ENCODE data around the gene GPR107. TPM values are rescaled to one million over a fixed set of nuclear protein-coding genes. Genes with fewer than 3 reads are reported as not detected.
A peak's percentile ranks its signal among the peaks of the same experiment; 100 is the strongest.

GPR107 gene
- polyA plus RNA-seq, 3 donors = 6.0 to 22.6 (median 6.0) TPM

DNA sequence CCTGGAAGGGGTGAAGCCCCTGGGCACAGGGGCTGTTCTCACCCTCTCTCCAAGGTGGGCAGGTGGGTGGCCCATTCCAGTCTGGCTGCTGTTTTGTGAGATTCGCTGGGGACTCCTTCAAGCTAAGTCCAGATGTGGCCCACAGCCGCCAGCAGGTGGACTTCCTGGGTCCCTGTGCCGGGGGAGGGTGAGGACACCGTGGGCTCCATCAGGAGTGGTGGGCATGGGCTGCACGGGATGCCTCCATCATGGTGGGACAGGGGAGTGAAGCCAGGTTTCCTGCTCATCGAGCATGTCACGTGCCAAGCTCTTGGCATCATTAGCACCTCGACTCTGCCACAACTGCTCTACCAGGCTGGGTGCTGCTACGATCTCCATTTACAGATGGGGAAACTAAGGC is 120.3 kb downstream of the GPR107 start:
- Histone ChIP-seq H3K27ac (ENCODE audit: low read depth in 1 of 2, low read length in 2 of 2) (no peak overlapping the region), H3K4me3 (replicated peaks in 1 of 3; ENCODE audit: low read depth in 2 of 3, low read length in 3 of 3) (no peak overlapping the region), H2AFZ (ENCODE audit: insufficient read depth, low read depth, low read length, poor library complexity, severe bottlenecking) (no peak overlapping the region), H3K27me3 (ENCODE audit: control insufficient read depth in 2 of 2, insufficient read depth in 2 of 2, low read length in 2 of 2) (peaks cover 15 to 36% of the 10 kb centered on the region in 2 donors), H3K9me3 (replicated peaks in 1 of 2; ENCODE audit: control insufficient read depth in 1 of 2, insufficient read depth in 1 of 2, low read length in 2 of 2) (no peaks in the 10 kb centered on the region), H3K4me2 (replicated peaks; ENCODE audit: extremely low read depth, low read length, poor library complexity, severe bottlenecking) (no peak overlapping the region), H3K36me3 (replicated peaks in 1 of 2; ENCODE audit: control insufficient read depth in 1 of 2, insufficient read depth in 2 of 2, low read length in 2 of 2) (no peaks in the 10 kb centered on the region), H3K4me1 (ENCODE audit: control insufficient read depth in 1 of 2, insufficient read depth in 2 of 2, low read length in 2 of 2) (peaks cover 0 to 4% of the 10 kb centered on the region in 2 donors), H3K79me2 (ENCODE audit: insufficient read depth, low read length) (no peaks in the 10 kb centered on the region), H3K9ac (ENCODE audit: insufficient read depth, low read length, poor library complexity, severe bottlenecking) (no peak overlapping the region), H4K20me1 (ENCODE audit: insufficient read depth, low read length) (no peaks in the 10 kb centered on the region)
- Mint-ChIP-seq H3K36me3 (peaks cover 0 to 3% of the 10 kb centered on the region in 2 donors), H3K27ac (no peak overlapping the region), H3K4me1 (peaks cover 3% of the 10 kb centered on the region), H3K9me3 (peaks cover 0 to 15% (median 2%) of the 10 kb centered on the region in 7 donors), H3K4me3 (peak overlapping the region in 1 of 2 donors; percentile 82), H3K27me3 (ENCODE audit: low read depth in 3 of 3) (peaks cover 40 to 52% (median 52%) of the 10 kb centered on the region in 3 donors)
- TF ChIP-seq, protein P1, sequence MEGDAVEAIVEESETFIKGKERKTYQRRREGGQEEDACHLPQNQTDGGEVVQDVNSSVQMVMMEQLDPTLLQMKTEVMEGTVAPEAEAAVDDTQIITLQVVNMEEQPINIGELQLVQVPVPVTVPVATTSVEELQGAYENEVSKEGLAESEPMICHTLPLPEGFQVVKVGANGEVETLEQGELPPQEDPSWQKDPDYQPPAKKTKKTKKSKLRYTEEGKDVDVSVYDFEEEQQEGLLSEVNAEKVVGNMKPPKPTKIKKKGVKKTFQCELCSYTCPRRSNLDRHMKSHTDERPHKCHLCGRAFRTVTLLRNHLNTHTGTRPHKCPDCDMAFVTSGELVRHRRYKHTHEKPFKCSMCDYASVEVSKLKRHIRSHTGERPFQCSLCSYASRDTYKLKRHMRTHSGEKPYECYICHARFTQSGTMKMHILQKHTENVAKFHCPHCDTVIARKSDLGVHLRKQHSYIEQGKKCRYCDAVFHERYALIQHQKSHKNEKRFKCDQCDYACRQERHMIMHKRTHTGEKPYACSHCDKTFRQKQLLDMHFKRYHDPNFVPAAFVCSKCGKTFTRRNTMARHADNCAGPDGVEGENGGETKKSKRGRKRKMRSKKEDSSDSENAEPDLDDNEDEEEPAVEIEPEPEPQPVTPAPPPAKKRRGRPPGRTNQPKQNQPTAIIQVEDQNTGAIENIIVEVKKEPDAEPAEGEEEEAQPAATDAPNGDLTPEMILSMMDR (IDR thresholded peaks at IDR 0.05) = no peak
- WGBS (ENCODE audit: insufficient coverage) = 95% methylated on average over 8 of the region's 9 CpGs
- DNase-seq = no peak
- intact Hi-C loops (cut with micrococcal nuclease) = no loop called here

DNA sequence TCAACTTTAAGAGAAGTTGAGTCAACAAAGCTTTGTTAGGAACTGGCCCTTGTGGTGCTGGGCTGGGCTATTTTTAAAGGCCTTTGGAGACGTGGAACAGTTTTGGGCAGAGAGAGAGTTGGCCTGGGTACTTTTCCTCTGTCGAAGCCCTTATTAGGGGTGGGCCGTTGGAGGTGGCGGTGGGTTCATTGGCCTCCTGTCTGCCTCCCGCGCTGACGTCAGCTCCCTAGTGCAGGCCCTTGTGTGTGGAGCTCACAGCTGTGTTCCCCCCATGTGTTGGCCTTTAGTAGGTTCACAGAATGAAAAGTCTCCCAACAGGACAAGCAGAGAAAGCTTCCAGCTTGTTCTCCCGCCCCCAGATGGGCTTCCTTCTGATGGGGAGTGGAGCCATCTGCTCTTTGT is 121.2 kb downstream of the GPR107 start:
- no peak overlapping the region for H3K27ac Mint-ChIP-seq
- no peak for DNase-seq
- H3K4me3 Mint-ChIP-seq = no peak overlapping the region
- Histone ChIP-seq H3K79me2 (ENCODE audit: insufficient read depth, low read length) (no peaks in the 10 kb centered on the region), H2AFZ (ENCODE audit: insufficient read depth, low read depth, low read length, poor library complexity, severe bottlenecking) (no peak overlapping the region), H3K27me3 (ENCODE audit: control insufficient read depth in 2 of 2, insufficient read depth in 2 of 2, low read length in 2 of 2) (peaks cover 15 to 32% of the 10 kb centered on the region in 2 donors), H3K4me2 (replicated peaks; ENCODE audit: extremely low read depth, low read length, poor library complexity, severe bottlenecking) (no peak overlapping the region), H4K20me1 (ENCODE audit: insufficient read depth, low read length) (no peaks in the 10 kb centered on the region), H3K9me3 (replicated peaks in 1 of 2; ENCODE audit: control insufficient read depth in 1 of 2, insufficient read depth in 1 of 2, low read length in 2 of 2) (no peaks in the 10 kb centered on the region), H3K9ac (ENCODE audit: insufficient read depth, low read length, poor library complexity, severe bottlenecking) (no peak overlapping the region), H3K4me3 (replicated peaks in 1 of 3; ENCODE audit: low read depth in 2 of 3, low read length in 3 of 3) (no peak overlapping the region), H3K36me3 (replicated peaks in 1 of 2; ENCODE audit: control insufficient read depth in 1 of 2, insufficient read depth in 2 of 2, low read length in 2 of 2) (no peaks in the 10 kb centered on the region), H3K4me1 (ENCODE audit: control insufficient read depth in 1 of 2, insufficient read depth in 2 of 2, low read length in 2 of 2) (peaks cover 0 to 4% of the 10 kb centered on the region in 2 donors), H3K27ac (ENCODE audit: low read depth in 1 of 2, low read length in 2 of 2) (no peak overlapping the region)
- TF ChIP-seq, protein P1 (IDR thresholded peaks at IDR 0.05) = no peak
- 90% methylated on average over 7 of the region's 8 CpGs for WGBS (ENCODE audit: insufficient coverage)
- peaks cover 0 to 3% of the 10 kb centered on the region in 2 donors for H3K36me3 Mint-ChIP-seq
- H3K4me1 Mint-ChIP-seq = peaks cover 3% of the 10 kb centered on the region
- H3K9me3 Mint-ChIP-seq = peaks cover 0 to 15% (median 2%) of the 10 kb centered on the region in 7 donors
- H3K27me3 Mint-ChIP-seq (ENCODE audit: low read depth in 3 of 3) = peaks cover 39 to 47% (median 44%) of the 10 kb centered on the region in 3 donors
- intact Hi-C loops (cut with micrococcal nuclease) = no loop called here
